Suprapubic skin (tissue), 4 donors: Measurements from ENCODE around the gene ST7. TPM values are rescaled to one million over a fixed set of nuclear protein-coding genes. Genes with fewer than 3 reads are reported as not detected.

ENCODE experiments used
- DNase-seq, 2 donors: peaks; one replicate each; pipeline ENCODE4 v3.0.0-alpha.2; 2019; ENCODE audit warnings: low spot score in 2 of 2
- H3K27ac ChIP-seq: fragments of 200-600 bp; sonication (generic); one replicate; pipeline ENCODE4 v1.5.1; 2019
- H3K27me3 ChIP-seq: fragments of 200-600 bp; sonication (generic); one replicate; pipeline ENCODE4 v1.5.1; 2019
- H3K36me3 ChIP-seq: fragments of 200-600 bp; sonication (generic); one replicate; pipeline ENCODE4 v1.5.1; 2019
- H3K4me1 ChIP-seq: fragments of 200-600 bp; sonication (generic); one replicate; pipeline ENCODE4 v1.5.1; 2019
- H3K4me3 ChIP-seq: fragments of 200-600 bp; sonication (generic); one replicate; pipeline ENCODE4 v1.5.1; 2019; ENCODE audit warnings: mild to moderate bottlenecking
- H3K9me3 ChIP-seq: fragments of 200-600 bp; sonication (generic); one replicate; pipeline ENCODE4 v1.5.1; 2019
- CTCF ChIP-seq, 2 donors: fragments of 200-600 bp in 1 of 2; fragments of 450-650 bp in 1 of 2; sonication (generic) in 1 of 2; IDR thresholded peaks; one replicate each; pipeline ENCODE4 v1.5.1; 2016 to 2019; ENCODE audit warnings: antibody characterized with exemption in 2 of 2, mild to moderate bottlenecking in 1 of 2, moderate library complexity in 1 of 2
- EP300 ChIP-seq: sonication (generic); formaldehyde crosslinking; IDR thresholded peaks from one replicate; pipeline ENCODE4 v1.6.1; 2017; ENCODE audit warnings: antibody characterized with exemption
- POLR2A ChIP-seq, 2 donors: fragments of 450-650 bp; IDR thresholded peaks; one replicate each; pipeline ENCODE4 v1.6.1; 2017; ENCODE audit warnings: antibody characterized with exemption in 2 of 2, mild to moderate bottlenecking in 2 of 2, moderate library complexity in 2 of 2
- POLR2AphosphoS5 ChIP-seq, 3 donors: sonication (generic); formaldehyde crosslinking; IDR thresholded peaks; one replicate each; pipeline ENCODE4 v1.6.1; 2017; ENCODE audit warnings: antibody characterized with exemption in 3 of 3
- WGBS: methylation state at CpG from one replicate; pipeline ENCODE4 v1.1.5; 2018; 5-methylcytosine and 5-hydroxymethylcytosine counted together
- total RNA-seq, 4 donors: library from RNA; depleted of rRNA; stranded (reverse); fragments of >200 nt; gene quantifications; one replicate each; pipeline ENCODE4 v1.1.0, GENCODE V29; 2016

ST7 gene
- total RNA-seq, 4 donors from 2014 or later, result 13.1 to 28.2 (median 18.6) TPM

- no peak for DNase-seq
- Histone ChIP-seq H3K4me1 (peaks cover 17% of the 10 kb centered on the region), H3K9me3 (no peaks in the 10 kb centered on the region), H3K36me3 (no peaks in the 10 kb centered on the region), H3K27ac (no peak overlapping the region), H3K27me3 (no peaks in the 10 kb centered on the region), H3K4me3 (no peak overlapping the region)
- TF ChIP-seq POLR2AphosphoS5 (IDR thresholded peaks at IDR 0.05) (no peak), EP300 (no peak), CTCF (IDR thresholded peaks at IDR 0.05) (no peak), POLR2A (IDR thresholded peaks at IDR 0.05) (no peak)
- 100% methylated on average over 2 of the region's 2 CpGs for WGBS
These were observed 122.6 kb downstream of the ST7 start for GRCh38 chr7:117075934-117076333.

GRCh38 chr7:117076426-117076943, 123.2 kb downstream of the ST7 start:
- WGBS, result 89% methylated on average over 7 of the region's 7 CpGs
- Histone ChIP-seq H3K9me3 (no peaks in the 10 kb centered on the region), H3K4me1 (peaks cover 17% of the 10 kb centered on the region), H3K4me3 (no peak overlapping the region), H3K27ac (no peak overlapping the region), H3K27me3 (no peaks in the 10 kb centered on the region), H3K36me3 (no peaks in the 10 kb centered on the region)
- TF ChIP-seq POLR2AphosphoS5 (IDR thresholded peaks at IDR 0.05), result no peak
- no peak for TF ChIP-seq CTCF (IDR thresholded peaks at IDR 0.05)
- TF ChIP-seq POLR2A (IDR thresholded peaks at IDR 0.05), result no peak
- TF ChIP-seq EP300, result no peak
- no peak for DNase-seq

- H3K4me3 ChIP-seq, result no peak overlapping the region
- no peak for DNase-seq
- H3K4me1 ChIP-seq, result peaks cover 8% of the 10 kb centered on the region
- no peaks in the 10 kb centered on the region for H3K27me3 ChIP-seq
- no peaks in the 10 kb centered on the region for H3K36me3 ChIP-seq
- H3K27ac ChIP-seq, result no peak overlapping the region
- H3K9me3 ChIP-seq, result no peaks in the 10 kb centered on the region
- TF ChIP-seq POLR2AphosphoS5 (IDR thresholded peaks at IDR 0.05) (no peak), CTCF (IDR thresholded peaks at IDR 0.05) (no peak), POLR2A (IDR thresholded peaks at IDR 0.05) (no peak), EP300 (no peak)
These were observed 124.4 kb downstream of the ST7 start for GRCh38 chr7:117077658-117078057.

GRCh38 chr7:117082647-117083046, 129.3 kb downstream of the ST7 start:
- Histone ChIP-seq H3K27ac (no peak overlapping the region), H3K4me1 (peaks cover 33% of the 10 kb centered on the region), H3K27me3 (no peaks in the 10 kb centered on the region), H3K36me3 (no peaks in the 10 kb centered on the region), H3K9me3 (no peaks in the 10 kb centered on the region), H3K4me3 (no peak overlapping the region)
- TF ChIP-seq EP300, result no peak
- TF ChIP-seq POLR2AphosphoS5 (IDR thresholded peaks at IDR 0.05), result no peak
- TF ChIP-seq POLR2A (IDR thresholded peaks at IDR 0.05), result no peak
- TF ChIP-seq CTCF (IDR thresholded peaks at IDR 0.05), result no peak
- WGBS, result 84% methylated on average over 2 of the region's 2 CpGs
- DNase-seq, result no peak

GRCh38 chr7:117083648-117084047, 130.3 kb downstream of the ST7 start:
- Histone ChIP-seq H3K4me1 (peaks cover 38% of the 10 kb centered on the region), H3K36me3 (no peaks in the 10 kb centered on the region), H3K4me3 (no peak overlapping the region), H3K27me3 (no peaks in the 10 kb centered on the region), H3K9me3 (no peaks in the 10 kb centered on the region), H3K27ac (no peak overlapping the region)
- no peak for DNase-seq
- no peak for TF ChIP-seq POLR2A (IDR thresholded peaks at IDR 0.05)
- TF ChIP-seq CTCF (IDR thresholded peaks at IDR 0.05), result no peak
- TF ChIP-seq POLR2AphosphoS5 (IDR thresholded peaks at IDR 0.05), result no peak
- no peak for TF ChIP-seq EP300
- WGBS, result 40% methylated on average over 2 of the region's 2 CpGs
